Fibroblast of skin of back (primary cell): Measurements from ENCODE around the gene ZBTB47.

Experiments used
- DNase-seq: peaks from one replicate; pipeline ENCODE4 v3.0.0-alpha.2; 2013

ZBTB47 gene

GRCh38 chr3:42685891-42686820 is 32.7 kb downstream of the ZBTB47 start:
- DNase-seq, result peak; percentile 15

- DNase-seq, result no peak
Observed at GRCh38 chr3:42686832-42687650, 33.5 kb downstream of the ZBTB47 start.

GRCh38 chr3:42688016-42688415 is 34.5 kb downstream of the ZBTB47 start:
- DNase-seq, result no peak

DNA sequence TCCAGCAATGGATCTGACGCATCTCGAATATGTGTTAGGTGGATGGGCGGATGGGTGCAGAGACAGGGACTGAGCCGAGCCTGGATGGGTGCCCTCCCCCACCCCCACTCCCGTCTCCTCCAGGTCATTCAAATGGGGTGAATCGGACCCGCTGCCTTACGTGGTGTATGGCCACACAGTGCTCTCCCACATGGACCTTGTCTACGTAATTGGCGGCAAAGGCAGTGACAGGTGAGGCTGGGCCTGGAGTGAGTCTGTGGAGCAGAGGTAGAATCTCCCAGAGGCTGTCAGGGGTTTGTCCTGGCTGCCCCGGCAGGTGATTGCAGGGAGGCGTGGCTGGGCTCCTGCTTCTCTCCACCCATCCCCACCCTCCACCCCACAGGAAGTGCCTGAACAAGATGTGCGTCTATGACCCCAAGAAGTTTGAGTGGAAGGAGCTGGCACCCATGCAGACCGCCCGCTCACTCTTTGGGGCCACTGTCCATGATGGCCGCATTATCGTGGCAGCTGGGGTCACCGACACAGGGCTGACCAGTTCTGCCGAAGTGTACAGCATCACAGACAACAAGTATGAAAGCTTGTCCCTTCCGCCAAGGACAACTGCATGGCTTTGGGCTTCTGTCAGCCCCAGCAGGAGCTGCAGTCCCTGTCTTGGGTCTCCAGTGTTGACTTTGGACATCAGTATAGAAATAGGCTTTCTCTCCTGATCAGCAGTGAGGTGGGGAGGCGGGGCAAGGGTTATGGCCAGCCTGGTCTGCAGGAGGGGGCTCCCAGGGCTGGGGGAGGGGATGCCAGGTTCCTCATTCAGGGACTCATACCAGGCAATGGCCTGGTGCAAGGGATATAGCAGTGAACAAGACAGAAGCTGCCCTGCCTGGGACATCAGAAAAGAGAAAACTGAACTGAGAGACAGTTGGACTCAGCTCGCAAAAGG is 35.3 kb downstream of the ZBTB47 start:
- no peak for DNase-seq

GRCh38 chr3:42689421-42690014 is 36.0 kb downstream of the ZBTB47 start:
- DNase-seq, result no peak

DNA sequence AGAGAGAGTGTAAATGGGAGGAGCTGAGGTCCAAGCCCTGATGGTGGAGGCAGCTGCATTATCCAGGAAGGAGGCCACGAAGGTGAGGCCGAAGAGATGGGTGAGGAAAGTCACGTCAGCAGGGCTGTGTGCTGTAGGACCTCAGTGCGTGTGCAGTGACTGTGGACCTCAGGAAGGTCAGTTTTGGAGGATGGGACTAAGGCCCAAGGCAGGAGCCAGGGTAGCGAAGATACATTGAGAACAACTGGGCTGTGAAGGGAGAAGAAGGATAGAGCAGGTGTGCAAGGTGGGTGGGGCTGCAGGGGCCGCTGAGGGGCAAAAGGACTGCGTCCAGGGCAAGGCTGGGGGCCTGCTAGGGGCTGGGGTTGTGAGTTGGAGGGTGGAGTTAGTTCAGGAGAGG is 36.7 kb downstream of the ZBTB47 start:
- no peak for DNase-seq

DNA sequence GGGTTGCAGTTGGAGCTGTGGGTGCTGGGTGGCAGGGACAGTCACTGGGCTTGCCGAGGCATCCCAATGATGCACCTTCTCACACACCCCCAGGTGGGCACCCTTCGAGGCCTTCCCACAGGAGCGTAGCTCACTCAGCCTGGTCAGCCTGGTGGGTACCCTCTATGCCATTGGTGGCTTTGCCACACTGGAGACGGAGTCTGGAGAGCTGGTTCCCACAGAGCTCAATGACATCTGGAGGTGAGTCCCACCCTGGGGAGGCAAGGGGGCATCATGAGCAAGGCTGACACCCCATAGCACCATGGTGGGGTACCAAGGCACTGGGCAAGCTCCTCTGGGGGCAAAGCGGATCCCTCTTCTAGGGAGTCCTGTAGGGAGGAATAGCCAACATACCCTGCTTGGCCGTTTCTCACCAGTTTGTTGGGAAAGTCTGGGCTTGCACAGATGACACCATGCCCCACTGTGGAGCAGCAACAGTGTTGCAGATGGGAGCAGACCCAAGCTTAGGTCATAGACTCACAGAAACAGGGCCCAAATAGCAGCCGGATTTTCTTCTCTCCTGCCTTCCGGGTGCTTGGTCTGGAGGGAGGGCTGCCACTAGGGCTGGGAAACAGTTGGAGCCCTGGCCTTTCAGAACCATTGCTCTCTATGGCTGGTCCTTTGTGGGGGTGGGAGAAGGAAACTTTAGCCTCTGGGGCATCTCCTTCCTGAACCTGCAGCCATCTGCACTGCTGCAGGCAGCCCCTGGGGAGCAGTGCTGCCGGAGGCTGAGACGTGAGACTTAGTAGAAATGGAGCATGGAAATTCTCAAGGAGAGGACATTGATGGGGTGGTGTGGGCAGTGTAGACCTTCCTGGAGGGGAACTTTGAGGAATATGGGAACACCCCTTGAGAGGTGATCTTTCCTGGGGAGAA is 37.5 kb downstream of the ZBTB47 start:
- DNase-seq, result no peak

GRCh38 chr3:42691816-42692666 is 38.5 kb downstream of the ZBTB47 start:
- no peak for DNase-seq

GRCh38 chr3:42692667-42693529 is 39.4 kb downstream of the ZBTB47 start:
- no peak for DNase-seq

DNA sequence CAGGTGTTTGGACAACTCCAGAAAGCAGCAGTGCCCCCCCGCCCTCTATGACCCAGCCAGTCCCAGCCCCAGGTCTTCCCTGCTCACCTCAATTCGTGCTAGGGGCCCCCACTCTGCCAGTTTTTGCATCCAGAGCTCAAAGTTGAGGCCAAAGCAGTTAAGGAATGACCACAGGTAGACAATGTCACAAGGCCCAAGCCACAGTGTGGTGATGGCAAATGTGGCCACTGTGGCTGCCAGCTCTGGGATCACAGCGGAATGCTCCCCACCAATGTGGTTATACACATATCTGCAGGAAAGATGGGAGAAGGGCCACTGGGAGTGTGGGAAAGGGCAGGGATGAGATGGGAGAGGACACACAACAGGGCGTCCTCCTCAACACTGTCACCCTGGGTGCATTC is 40.0 kb downstream of the ZBTB47 start:
- no peak for DNase-seq

DNA sequence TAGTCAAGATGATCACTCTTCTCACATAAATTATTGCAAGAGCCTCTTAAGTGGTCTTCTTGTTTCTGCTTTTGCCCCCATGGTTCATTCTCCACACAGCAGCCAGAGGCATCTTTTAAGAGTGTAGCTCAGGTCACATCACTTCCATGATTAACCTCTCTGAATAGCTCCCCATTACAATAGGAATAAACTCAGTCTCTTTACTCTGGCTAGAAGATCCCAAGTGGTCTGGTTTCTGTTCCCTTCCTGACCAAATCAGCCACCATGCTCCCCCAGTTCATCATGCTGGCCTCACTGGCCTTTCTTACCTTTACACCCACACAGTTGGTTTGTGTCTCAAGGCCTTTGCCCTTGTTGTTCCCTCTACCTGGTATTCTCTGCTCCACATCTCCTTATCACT is 40.9 kb downstream of the ZBTB47 start:
- no peak for DNase-seq

DNA sequence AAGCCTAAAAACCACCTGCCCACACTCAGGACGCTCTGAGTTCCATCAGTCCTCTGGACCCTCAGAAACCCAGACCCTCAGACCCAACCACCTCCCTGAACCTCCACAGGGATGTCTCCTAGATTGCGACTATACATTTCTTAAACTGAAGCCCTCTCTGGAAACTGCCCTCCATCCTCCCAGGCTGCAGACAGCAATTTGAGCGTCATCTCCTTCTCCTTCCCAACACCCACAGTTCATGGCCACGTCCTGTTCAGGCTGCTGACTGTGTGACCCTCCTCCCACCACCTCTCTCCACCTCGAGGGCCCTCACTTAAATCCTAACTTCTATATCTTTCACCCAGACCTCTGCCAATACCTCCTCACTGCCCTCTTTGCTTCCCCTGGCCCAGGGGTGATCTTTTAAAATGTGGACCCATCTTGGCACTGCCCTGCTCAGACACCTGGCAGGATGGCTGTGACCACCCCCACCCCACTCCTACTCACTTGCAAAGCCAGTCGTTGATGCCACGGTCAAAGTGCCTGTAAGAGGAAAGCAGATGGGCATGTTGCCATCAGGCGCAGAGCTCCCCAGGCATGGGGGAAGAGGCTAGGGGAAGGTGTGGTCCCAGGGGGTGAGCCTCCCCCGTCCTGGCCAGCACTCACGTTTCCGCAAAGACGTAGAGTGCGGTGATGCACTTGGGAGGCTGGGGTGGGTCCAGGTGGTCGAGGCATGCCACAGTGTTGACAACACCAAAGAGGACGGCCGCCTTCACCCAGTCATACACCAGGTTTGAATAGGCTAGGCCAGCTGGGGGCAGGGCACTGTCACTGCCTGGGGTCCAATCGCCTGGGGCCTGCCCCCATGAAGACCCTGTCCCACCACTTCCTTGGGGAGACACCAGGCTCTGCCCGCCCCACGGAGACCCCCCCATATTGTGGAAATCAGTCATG is 43.1 kb downstream of the ZBTB47 start:
- DNase-seq, result no peak

DNA sequence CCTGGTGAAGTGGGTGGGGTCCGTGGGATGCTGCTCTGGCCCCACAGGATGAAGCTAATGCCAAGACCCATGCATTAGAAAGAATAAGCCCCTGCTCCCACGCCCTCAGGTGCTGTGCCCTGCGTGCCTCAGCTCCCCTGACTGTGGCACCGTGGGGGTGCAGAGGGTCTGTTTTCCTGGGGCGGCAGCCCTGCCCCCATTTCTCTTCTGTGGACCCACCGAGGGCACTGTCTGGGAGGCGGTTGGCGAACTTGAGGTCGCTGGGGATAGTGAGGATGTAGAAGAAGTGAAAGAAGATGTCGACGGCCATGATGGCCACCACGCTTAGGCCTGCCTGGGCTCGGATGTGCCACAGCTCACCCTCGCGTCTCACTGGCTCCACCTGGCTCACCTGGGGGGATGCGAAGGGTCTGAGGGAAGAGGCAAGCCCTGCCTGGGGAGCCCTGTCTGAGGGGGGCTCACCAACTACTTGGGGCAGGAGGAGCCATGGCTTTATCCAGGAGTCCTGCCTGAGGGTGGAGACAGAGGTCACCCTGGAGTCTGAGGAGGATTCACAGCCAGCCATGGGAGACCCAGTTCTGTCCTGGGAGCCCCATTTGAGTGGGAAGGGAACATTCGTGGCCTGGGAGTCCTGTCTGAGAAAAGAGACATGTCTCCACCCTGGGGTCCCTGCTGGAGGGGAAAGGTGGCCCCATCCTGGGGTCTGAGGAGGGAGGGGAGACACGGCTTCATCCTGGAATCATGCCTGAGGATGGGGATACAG is 44.0 kb downstream of the ZBTB47 start:
- DNase-seq, result no peak

GRCh38 chr3:42698216-42698910 is 44.9 kb downstream of the ZBTB47 start:
- no peak for DNase-seq

DNA sequence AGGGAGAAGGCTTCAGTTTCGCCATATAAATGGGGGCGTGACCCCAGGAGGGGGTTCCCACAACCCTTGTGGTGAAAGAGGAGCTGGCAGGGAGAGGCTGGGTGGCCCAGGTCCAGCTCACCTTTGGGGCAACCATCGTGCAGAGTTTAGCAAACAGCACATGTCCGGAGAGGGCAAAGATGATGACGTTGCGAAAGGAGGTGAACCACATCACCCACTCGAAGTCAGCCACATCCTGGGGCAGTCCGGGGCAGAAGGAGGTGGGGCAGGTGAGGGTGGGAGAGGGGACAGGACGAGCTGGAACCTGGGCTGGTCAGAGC is 45.4 kb downstream of the ZBTB47 start:
- DNase-seq, result no peak

- no peak for DNase-seq
Observed at GRCh38 chr3:42699511-42699971, 46.0 kb downstream of the ZBTB47 start.
